Epithelial cell of proximal tubule (primary cell): Measurements from ENCODE around the gene JPT1. TPM values are rescaled to one million over a fixed set of nuclear protein-coding genes. Genes with fewer than 3 reads are reported as not detected.
"Not testable (repeated sequence)": the region's sequence is repeated elsewhere in the genome, so short reads cannot be mapped to it uniquely, and the experiment has no call there.

Experiments
- DNase-seq: peaks from one replicate; pipeline ENCODE4 v3.0.0-alpha.2; 2011; ENCODE audit warnings: low read depth
- H3K4me3 ChIP-seq: 2 replicates; pipeline ENCODE4 v1.5.1; 2011; ENCODE audit warnings: low read depth, mild to moderate bottlenecking, low read length
- total RNA-seq: library from RNA; depleted of rRNA; stranded (reverse); fragments of >200 nt; gene quantifications from 2 replicates; pipeline ENCODE4 v1.2.3, GENCODE V29; 2015
- TF ChIP-seq, protein P1 (sequence below): conservative IDR thresholded peaks from 2 replicates; pipeline ENCODE4 v1.5.1; 2012; ENCODE audit warnings: low read depth, mild to moderate bottlenecking, low read length

Gene JPT1
- total RNA-seq, 1 donor from 2014 or later: 539 TPM

DNA sequence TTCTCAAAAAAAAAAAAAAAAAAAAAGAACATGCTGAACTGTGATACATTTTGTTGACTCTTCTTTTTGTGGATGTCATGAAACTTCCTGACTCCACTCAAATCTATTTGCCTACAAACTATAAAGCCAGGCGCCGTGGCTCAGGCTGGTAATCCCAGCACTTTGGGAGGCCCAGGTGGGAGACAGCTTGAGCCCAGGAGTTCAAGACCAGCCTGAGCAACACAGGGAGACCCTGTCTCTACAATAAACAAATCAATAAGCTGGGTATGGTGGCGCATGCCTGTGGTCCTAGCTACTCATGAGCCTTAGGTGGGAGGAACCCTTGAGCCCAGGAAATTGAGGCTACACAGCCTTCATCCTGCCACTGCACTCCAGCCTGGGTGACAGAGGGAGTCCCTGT is 21.3 kb downstream of the JPT1 start:
- no peak overlapping the region for H3K4me3 ChIP-seq
- TF ChIP-seq, protein P1, sequence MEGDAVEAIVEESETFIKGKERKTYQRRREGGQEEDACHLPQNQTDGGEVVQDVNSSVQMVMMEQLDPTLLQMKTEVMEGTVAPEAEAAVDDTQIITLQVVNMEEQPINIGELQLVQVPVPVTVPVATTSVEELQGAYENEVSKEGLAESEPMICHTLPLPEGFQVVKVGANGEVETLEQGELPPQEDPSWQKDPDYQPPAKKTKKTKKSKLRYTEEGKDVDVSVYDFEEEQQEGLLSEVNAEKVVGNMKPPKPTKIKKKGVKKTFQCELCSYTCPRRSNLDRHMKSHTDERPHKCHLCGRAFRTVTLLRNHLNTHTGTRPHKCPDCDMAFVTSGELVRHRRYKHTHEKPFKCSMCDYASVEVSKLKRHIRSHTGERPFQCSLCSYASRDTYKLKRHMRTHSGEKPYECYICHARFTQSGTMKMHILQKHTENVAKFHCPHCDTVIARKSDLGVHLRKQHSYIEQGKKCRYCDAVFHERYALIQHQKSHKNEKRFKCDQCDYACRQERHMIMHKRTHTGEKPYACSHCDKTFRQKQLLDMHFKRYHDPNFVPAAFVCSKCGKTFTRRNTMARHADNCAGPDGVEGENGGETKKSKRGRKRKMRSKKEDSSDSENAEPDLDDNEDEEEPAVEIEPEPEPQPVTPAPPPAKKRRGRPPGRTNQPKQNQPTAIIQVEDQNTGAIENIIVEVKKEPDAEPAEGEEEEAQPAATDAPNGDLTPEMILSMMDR: no peak
- no peak for DNase-seq

DNA sequence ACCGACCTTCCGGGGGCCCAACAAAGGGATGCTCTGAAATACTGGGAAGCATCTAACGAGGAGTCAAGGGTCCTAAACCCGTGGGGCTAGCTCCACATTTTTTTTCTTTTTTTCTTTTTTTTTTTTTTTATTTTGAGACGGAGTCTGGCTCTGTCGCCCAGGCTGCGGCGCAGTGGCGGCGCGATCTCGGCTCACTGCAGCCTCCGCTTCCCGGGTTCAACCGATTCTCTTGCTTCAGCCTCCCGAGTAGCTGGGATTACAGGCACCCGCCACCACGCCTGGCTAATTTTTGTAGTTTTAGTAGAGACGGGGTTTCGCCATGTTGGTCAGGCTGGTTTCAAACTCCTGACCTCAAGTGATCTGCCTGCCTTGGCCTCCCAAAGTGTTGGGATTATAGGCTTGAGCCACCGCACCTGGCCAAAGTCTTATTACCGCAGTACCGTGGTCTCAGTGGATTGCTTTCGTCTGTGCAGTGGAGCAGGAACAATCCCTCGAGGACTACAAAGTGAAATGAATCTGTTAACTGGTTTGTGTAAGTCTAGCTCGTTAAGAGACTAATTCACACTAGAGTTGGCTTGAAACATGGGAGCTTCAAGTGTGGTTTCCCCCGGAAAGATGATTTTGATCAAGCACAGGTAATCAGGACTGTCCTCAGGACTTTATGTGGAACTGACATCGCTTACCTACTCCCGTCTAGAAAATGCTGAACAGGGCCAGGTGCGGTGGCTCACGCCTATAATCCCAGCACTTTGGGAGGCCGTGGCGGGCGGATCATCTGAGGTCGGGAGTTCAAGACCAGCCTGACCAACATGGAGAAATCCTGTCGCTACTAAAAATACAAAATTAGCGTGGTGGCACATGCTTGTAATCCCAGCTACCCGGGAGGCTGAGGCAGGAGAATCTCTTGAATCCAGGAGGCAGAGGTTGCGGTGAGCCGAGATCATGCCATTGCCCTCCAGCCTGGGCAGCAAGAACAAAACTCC is 22.0 kb downstream of the JPT1 start:
- DNase-seq: not testable (repeated sequence)
- peak overlapping the region; percentile 94 for H3K4me3 ChIP-seq

DNA sequence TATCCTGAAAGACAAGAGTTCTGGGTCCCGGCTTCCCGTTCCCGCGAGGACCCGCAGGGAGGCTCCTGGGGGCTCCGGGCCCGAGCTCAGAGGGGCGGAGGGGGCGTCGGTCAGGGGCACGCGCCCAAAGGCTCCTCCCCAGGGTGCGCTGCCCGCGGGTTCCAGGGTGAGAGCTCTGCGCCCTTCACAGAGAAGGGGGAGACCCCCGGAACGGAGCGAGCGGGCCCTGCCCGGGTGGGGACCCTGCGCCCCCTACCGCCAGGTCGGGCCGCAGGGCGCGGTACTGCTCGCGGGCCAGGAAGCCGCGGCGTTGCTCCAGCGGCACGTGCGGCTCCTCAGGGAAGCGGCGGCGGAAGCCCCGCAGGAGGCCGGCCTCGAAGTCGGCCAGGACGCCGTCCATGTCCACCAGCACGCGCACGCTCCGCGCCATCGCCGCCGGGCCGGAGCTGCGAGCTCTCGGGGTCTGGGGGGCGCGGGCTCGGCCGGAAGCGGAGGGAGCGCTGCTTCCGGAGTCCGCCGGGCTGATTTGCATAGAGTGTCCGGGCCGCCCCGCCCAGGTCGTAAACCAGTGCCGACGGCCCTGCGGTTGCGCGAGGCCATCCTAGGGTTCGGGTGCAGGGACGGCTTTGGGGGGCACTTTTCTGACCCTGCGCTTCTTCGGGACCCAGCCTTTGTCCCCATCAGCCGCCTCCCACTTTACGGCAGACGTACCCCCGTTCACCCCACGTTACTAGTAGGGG is 22.9 kb downstream of the JPT1 start, which contains the start of gene NT5C:
Gene NT5C (minus strand): TSS at position 465 of the 740 bp plus-strand sequence. CDS start 35 bp downstream, at position 430.
- no peak for DNase-seq
- peak within 1 kb of the TSS; percentile 94 for H3K4me3 ChIP-seq
- TF ChIP-seq, protein P1: peak; percentile 67

DNA sequence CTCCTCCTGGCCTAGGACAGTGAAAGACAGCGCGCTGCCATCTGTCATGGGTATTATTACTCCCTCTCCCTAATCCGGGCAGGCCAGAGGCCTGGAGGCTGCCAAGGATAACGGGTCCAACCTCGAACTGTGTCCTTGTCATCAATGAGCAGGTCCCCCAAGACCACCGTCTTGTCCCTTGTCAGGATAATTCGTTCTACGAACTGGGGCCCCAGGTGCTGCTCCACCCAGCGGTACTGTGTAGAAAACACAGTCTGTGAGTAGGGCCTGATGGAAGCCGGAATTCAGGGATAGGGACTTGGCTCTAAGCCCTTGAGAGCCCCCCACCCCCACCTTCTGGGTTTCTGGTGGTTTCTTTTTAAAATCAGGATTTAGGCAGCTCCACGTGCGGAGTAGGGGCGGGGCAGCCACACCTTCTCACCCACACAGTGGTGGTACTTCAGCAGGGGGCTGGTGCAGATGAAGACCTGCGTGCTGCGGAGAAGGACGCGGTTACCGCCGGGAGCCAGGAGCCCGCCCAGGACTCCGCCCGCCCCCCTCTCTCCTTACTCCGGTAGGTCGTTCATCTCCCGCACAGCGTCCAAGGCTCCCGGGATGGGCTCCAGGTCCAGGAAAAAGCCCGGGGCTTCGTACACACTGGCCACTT is 23.6 kb downstream of the JPT1 start:
- H3K4me3 ChIP-seq: peak overlapping the region; percentile 94
- TF ChIP-seq, protein P1: peak; percentile 63
- DNase-seq: no peak

DNA sequence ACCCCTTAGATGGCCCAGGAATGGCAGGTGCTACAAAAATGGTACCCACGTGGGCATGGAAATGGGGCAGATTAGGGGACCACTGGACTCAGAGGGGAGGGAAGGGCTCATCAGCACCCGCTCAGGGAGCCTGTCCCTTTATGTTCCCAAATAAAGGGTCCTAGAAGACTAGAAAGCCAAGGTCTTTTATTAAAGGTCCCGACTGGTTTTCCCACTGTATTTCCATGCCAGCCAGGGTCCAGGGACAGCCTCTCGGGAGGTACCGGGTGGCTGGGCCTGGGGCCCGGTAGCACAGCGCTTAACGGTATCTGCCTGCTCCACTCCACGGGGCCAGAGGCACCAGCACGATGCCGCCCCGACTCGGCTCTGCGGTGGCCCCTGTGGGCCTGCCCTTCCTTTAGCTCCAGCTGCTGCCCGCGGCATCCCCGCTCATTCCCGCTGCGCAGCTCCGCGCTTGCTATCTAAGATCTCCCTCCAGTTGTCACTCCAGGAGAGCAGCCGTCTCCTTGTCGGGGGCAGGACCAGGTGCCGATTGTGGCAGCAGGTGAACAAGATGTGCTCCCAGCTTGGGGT is 24.2 kb downstream of the JPT1 start:
- TF ChIP-seq, protein P1: no peak
- peak overlapping the region; percentile 94 for H3K4me3 ChIP-seq
- DNase-seq: no peak

DNA sequence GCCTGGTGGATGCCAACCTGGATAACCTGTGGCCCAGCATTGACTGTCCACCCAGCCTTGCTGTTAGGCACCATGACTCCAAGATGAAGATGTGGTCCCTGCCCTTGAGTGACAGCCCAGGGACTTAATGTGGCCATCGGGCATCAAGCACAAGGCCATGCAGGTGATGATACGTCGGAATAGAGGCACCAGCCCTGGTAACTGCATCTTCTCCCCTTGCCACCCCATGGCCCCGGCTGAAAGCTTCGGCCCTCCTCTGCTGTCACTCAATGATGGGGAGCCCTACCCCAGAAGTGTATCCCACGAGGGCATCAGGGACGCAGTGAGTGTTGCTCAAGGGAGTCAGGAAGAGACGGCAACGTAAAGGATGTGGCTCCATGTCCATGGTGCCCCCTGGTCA is 24.7 kb downstream of the JPT1 start:
- TF ChIP-seq, protein P1: no peak
- no peak for DNase-seq
- no peak overlapping the region for H3K4me3 ChIP-seq
